Uterus (tissue), 4 donors: ENCODE data around the gene MAGI2. TPM values are rescaled to one million over a fixed set of nuclear protein-coding genes. Genes with fewer than 3 reads are reported as not detected.

Source experiments
- DNase-seq, 2 donors: peaks; one replicate each; pipeline ENCODE4 v3.0.0-alpha.2; 2019 to 2020
- H3K27ac ChIP-seq, 2 donors: fragments of 200-600 bp; sonication (generic); 1 replicate in 1 of 2; 2 replicates in 1 of 2; pipeline ENCODE4 v1.5.1; 2016 to 2018
- H3K27me3 ChIP-seq, 2 donors: fragments of 200-600 bp; sonication (generic); one replicate each; pipeline ENCODE4 v1.5.1; 2018 to 2019; ENCODE audit warnings: control low read depth in 1 of 2
- H3K36me3 ChIP-seq, 2 donors: fragments of 200-600 bp; sonication (generic); one replicate each; pipeline ENCODE4 v1.5.1; 2019; ENCODE audit warnings: control low read depth in 1 of 2
- H3K4me1 ChIP-seq, 2 donors: fragments of 200-600 bp; sonication (generic); one replicate each; pipeline ENCODE4 v1.5.1; 2018 to 2019; ENCODE audit warnings: control low read depth in 1 of 2
- H3K4me3 ChIP-seq, 2 donors: fragments of 200-600 bp; sonication (generic); 1 replicate in 1 of 2; 2 replicates in 1 of 2; pipeline ENCODE4 v1.5.1; 2018 to 2019; ENCODE audit warnings: mild to moderate bottlenecking in 1 of 2
- H3K9me3 ChIP-seq, 2 donors: fragments of 200-600 bp; sonication (generic); one replicate each; pipeline ENCODE4 v1.5.1; 2019; ENCODE audit warnings: control low read depth in 1 of 2
- POLR2A ChIP-seq, 2 donors: fragments of 450-650 bp; IDR thresholded peaks; one replicate each; pipeline ENCODE4 v1.6.1; 2016; ENCODE audit warnings: antibody characterized with exemption in 2 of 2, mild to moderate bottlenecking in 1 of 2, moderate library complexity in 1 of 2
- intact Hi-C: fragments of 100-400 bp; cut with DNase I; formaldehyde crosslinking; loops from one replicate; pipeline ENCODE4 v1.15.1; 2023; ENCODE audit warnings: low total_unique reads
- total RNA-seq, 4 donors: library from RNA; depleted of rRNA in 3 of 4; stranded (reverse); fragments of >200 nt in 3 of 4; gene quantifications; one replicate each; pipeline versions ENCODE4 v1.1.0 to v1.2.4, GENCODE V29; 2014 to 2023
- TF ChIP-seq, protein P1 (sequence below), 4 experiments: fragments of 200-600 bp in 2 of 4; fragments of 450-650 bp in 2 of 4; sonication (generic) in 2 of 4; IDR thresholded peaks; one replicate each; pipeline ENCODE4 v1.5.1; 2016 to 2019; ENCODE audit warnings: antibody characterized with exemption in 4 of 4, mild to moderate bottlenecking in 2 of 4, moderate library complexity in 1 of 4
- donor health status: DM: yes; HTN: yes; CAD: no.

The MAGI2 gene
- total RNA-seq, 4 donors from 2014 or later: 5.3 to 23.2 (median 13.8) TPM

DNA sequence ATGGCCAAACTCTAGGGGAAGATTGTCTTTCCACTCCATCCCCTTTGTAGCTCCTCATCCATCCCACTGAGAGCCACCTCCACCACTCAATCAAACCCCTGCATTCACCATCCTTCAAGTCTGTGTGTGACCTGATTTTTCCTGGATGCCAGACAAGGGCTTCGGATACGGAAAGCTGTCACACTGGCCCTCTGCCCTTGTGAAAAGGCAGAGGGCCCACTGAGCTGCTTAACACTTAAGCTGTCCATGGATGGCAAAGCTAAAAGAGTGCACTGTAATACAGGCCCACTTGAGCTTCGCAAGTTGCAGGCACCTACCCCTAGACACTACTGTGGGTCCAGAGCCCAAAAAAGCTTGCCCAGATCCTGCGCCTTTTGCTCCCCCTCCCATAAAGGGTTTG lies 237.2 kb downstream of the MAGI2 start:
- no peak for DNase-seq
- H3K4me3 ChIP-seq: no peak overlapping the region
- intact Hi-C loops: no loop called here
- H3K27me3 ChIP-seq: no peaks in the 10 kb centered on the region
- TF ChIP-seq POLR2A (IDR thresholded peaks at IDR 0.05): no peak
- TF ChIP-seq, protein P1, sequence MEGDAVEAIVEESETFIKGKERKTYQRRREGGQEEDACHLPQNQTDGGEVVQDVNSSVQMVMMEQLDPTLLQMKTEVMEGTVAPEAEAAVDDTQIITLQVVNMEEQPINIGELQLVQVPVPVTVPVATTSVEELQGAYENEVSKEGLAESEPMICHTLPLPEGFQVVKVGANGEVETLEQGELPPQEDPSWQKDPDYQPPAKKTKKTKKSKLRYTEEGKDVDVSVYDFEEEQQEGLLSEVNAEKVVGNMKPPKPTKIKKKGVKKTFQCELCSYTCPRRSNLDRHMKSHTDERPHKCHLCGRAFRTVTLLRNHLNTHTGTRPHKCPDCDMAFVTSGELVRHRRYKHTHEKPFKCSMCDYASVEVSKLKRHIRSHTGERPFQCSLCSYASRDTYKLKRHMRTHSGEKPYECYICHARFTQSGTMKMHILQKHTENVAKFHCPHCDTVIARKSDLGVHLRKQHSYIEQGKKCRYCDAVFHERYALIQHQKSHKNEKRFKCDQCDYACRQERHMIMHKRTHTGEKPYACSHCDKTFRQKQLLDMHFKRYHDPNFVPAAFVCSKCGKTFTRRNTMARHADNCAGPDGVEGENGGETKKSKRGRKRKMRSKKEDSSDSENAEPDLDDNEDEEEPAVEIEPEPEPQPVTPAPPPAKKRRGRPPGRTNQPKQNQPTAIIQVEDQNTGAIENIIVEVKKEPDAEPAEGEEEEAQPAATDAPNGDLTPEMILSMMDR (IDR thresholded peaks at IDR 0.05): no peak
- no peaks in the 10 kb centered on the region for H3K9me3 ChIP-seq
- H3K27ac ChIP-seq: no peak overlapping the region
- no peaks in the 10 kb centered on the region for H3K36me3 ChIP-seq
- H3K4me1 ChIP-seq: no peaks in the 10 kb centered on the region

DNA sequence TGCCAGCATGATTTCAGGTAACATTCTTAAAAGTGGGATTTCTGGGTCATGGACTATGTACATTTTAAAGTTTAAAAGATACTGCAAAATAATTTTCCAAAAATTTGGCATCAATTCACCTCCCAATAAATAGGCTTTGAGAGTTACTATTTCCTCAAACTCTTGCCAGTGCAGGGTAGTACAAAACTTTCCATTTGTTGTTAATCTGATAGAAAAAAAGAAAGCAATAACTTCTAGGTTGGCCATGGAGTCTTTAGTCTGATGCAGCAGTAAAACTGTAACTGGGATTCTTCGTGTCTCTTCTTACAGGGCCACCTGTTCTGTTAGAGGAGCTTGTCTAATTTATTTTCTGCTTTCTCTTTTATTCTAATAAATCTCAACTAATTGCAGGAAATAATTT lies 241.1 kb downstream of the MAGI2 start:
- Histone ChIP-seq H3K9me3 (no peaks in the 10 kb centered on the region), H3K4me1 (no peaks in the 10 kb centered on the region), H3K27me3 (no peaks in the 10 kb centered on the region), H3K4me3 (no peak overlapping the region), H3K27ac (no peak overlapping the region), H3K36me3 (no peaks in the 10 kb centered on the region)
- TF ChIP-seq, protein P1 (IDR thresholded peaks at IDR 0.05): no peak
- no peak for TF ChIP-seq POLR2A (IDR thresholded peaks at IDR 0.05)
- DNase-seq: no peak
- intact Hi-C loops: no loop called here

DNA sequence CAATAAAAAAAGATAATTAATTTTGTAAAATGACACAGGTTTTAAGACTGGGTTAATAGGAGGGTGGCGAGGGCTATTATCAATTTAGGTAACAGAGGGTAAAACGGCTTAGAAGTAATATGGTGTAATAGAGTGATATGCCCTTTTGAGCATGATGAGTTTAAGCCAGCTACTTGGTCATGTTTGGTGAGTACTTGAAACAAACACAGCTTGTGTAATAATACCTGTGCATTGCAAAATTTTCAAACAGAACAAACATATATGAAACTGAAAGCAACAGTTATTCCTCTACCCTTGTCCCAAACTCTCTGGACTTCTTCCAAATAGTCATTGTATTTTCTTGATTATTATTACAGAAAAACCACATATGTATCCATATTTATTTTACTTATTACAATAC lies 241.7 kb downstream of the MAGI2 start:
- Histone ChIP-seq H3K27ac (no peak overlapping the region), H3K36me3 (no peaks in the 10 kb centered on the region), H3K9me3 (no peaks in the 10 kb centered on the region), H3K4me1 (no peaks in the 10 kb centered on the region), H3K4me3 (no peak overlapping the region), H3K27me3 (no peaks in the 10 kb centered on the region)
- intact Hi-C loops: no loop called here
- no peak for DNase-seq
- TF ChIP-seq, protein P1 (IDR thresholded peaks at IDR 0.05): no peak
- no peak for TF ChIP-seq POLR2A (IDR thresholded peaks at IDR 0.05)

DNA sequence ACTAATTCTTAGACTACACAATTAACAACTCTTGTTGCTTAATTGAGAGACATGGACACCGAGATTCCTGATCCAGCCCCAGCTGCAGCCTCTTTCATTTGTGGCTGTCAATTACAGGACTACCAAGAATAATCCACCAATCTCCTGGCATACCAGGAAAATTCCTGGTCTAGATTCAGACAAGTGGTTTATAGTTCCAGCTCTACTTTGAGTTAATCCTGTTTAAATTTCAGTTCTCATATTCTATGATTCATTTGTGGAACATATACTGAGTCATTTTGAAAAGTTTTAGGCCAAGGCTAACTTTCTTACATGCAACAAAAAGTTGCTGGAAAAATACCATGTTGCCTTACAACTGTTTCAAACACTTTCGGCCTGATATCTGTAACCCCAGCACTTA lies 253.5 kb downstream of the MAGI2 start:
- Histone ChIP-seq H3K9me3 (peaks cover 0 to 13% of the 10 kb centered on the region in 2 donors), H3K4me1 (no peaks in the 10 kb centered on the region), H3K27me3 (no peaks in the 10 kb centered on the region), H3K27ac (no peak overlapping the region), H3K36me3 (no peaks in the 10 kb centered on the region), H3K4me3 (no peak overlapping the region)
- intact Hi-C loops: no loop called here
- DNase-seq: no peak
- TF ChIP-seq, protein P1 (IDR thresholded peaks at IDR 0.05): no peak
- no peak for TF ChIP-seq POLR2A (IDR thresholded peaks at IDR 0.05)

DNA sequence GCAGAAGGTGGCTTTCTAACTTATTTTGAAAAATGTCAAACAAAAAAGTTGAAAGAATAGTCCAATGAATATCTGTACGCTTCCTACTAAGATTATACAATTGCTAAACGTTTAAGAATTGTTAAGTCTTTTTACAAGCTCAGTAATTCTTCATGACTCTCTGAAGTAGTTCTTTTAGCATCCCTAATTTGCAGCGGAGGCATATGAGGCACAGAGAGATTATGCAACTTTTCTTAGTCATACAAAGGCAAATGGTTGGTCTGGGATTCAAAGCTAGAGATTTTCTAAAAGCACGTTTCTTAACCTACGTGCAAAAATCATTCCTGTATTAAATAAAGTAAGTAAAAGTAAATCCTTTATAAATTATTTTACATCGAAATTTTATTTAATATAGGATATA lies 254.2 kb downstream of the MAGI2 start:
- no peaks in the 10 kb centered on the region for H3K36me3 ChIP-seq
- peaks cover 0 to 8% of the 10 kb centered on the region in 2 donors for H3K9me3 ChIP-seq
- H3K4me3 ChIP-seq: no peak overlapping the region
- TF ChIP-seq, protein P1 (IDR thresholded peaks at IDR 0.05): no peak
- TF ChIP-seq POLR2A (IDR thresholded peaks at IDR 0.05): no peak
- intact Hi-C loops: no loop called here
- H3K27me3 ChIP-seq: no peaks in the 10 kb centered on the region
- H3K4me1 ChIP-seq: no peaks in the 10 kb centered on the region
- DNase-seq: no peak
- H3K27ac ChIP-seq: no peak overlapping the region
